GM12875 (cell line): ENCODE results near the gene GATD1.

Experiments used
- H3K4me3 ChIP-seq: one replicate; pipeline ENCODE4 v1.5.1; 2011; ENCODE audit warnings: low read depth, low read length, control low read depth
- CTCF ChIP-seq: IDR thresholded peaks from 2 replicates; pipeline ENCODE4 v1.5.1; 2011; ENCODE audit warnings: low read depth, mild to moderate bottlenecking, control low read depth, inconsistent platforms, low read length, moderate library complexity, borderline replicate concordance; ENCODE audit not compliant: insufficient read depth

GATD1 gene

GRCh38 chr11:782264-783174, 5.2 kb upstream of the GATD1 start:
- no peak for TF ChIP-seq CTCF

DNA sequence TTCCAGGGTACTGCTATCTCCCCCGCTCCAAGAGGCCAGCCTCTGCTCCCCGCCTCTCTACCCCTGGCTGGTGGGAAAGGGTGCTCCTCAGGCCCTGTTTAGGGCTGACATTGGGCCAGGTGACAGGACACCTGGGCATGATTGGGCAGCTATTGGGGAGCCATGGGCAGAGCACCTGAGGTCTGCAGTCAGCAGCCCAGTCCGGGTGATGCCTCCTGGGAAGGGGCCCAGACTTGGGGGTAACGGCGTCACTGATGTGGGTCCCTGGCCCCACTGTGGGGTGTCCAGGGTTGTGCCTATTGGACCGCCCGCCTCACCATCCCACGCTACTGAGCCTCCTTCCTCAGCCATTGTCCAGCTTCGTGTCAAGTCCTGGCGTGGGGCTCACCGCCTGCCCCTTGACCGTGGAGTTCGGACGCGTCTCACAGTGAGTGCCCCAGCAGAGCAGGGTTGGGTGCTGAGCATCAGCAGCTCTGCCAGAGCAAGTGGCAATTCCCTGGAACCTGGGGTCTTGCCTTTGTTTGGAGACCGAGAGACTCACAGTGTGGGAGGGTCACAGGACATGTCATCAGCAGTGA, 2.8 kb upstream of the GATD1 start:
- TF ChIP-seq CTCF, result no peak
- no peak overlapping the region for H3K4me3 ChIP-seq

More at GRCh38 chr11:782264-783174, 5.2 kb upstream of the GATD1 start:
- H3K4me3 ChIP-seq, result no peak overlapping the region

DNA sequence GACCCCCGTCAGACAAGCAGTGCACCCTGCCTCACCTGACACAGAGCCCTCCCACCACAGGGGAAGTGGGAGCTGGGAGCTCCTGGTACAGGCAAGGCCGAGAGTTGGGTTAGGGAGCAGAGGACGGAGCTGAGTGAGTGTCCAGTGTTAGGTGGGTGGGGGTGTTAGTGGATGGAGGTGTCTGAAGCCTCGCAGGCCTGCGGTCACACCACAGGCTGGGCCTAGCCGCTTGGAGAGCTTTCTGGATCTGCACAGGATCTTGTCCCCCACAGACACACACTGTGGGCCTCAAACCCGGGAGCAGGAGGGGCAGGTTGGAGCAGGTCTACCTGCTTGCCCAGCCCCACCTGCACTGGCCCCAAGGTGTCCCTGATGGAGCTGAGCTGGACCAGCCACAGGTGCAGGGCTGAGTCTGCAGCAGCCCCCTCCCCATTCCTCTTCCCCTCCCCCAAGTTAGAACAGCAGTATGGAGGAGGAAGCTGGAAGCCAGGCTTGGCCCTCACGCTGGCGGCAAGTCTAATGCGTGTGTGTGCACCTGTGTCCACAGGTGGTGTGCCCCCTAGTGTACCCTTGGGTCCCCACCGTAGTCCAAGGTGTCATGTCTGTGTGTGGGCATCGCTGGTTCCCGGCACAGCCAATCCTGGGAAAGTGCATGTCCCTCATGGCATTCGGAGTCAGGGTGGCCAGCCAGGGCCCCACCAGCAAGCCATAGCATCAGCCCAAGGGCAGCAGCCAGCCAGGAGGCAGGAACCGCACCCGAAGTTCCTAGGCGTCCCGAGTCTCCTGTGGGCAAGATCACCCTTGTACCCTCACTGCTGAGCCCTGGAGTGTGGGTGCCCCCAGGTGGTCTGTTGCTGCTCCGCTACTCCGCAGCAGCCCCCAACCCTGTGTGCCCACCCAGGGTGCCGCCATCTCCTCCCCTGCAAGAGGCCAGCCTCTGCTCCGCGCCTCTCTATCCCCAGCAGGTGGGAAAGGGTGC, 2.0 kb upstream of the GATD1 start:
- no peak overlapping the region for H3K4me3 ChIP-seq

GRCh38 chr11:776561-777287, 563 bp downstream of the GATD1 start:
- 0 out of 2 replicates have a peak, but pooled peaks have one; percentile 6 for TF ChIP-seq CTCF
- H3K4me3 ChIP-seq, result peak overlapping the region; percentile 83

More for the DNA sequence above, 2.0 kb upstream of the GATD1 start:
- no peak for TF ChIP-seq CTCF

- no peak for TF ChIP-seq CTCF
- H3K4me3 ChIP-seq, result peak overlapping the region; percentile 83
Measured at GRCh38 chr11:776263-776560, 1.1 kb downstream of the GATD1 start.

DNA sequence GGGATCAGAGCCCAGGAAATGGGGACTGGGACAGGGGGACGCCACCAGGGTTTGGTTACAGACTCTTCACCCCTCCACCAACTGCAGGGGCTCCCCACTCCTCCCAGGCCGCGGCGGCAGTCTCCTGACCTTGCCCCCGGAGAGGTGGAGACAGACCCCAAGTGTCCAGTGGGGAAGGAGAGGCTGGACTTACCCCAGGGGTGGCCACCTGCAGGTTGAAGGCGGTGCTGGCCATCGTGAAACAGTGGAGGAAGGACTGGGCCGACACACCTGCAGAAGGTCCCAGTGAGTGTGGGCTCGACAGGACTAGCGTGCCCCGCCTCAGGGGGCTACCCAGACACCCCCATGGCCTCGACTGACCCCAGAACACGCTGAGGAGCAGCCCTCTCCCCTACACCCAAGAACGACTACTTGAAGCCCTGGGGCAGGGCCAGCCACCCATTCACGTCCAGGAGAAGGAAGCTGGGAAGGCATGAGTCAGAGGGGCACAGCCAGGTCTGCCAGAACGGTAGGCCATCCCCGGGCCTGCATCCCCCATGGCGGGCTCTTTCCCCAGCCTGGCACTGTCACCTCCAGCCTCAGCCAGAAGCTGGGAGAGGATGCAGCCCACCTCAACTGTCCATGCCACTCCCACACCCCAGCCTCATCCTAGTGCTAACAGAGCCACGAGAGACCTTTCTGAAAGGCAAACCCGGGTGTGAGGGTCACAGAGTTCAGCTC, 2.3 kb downstream of the GATD1 start:
- H3K4me3 ChIP-seq, result no peak overlapping the region
- TF ChIP-seq CTCF, result no peak
